Measurements from ENCODE around the gene SPNS2.

SPNS2 gene

GRCh38 chr17:4504188-4504587 is 5.5 kb downstream of the SPNS2 start:
- no peak for DNase-seq

- DNase-seq: no peak
Observed at GRCh38 chr17:4505187-4505586, 6.5 kb downstream of the SPNS2 start.

GRCh38 chr17:4506175-4506813 is 7.6 kb downstream of the SPNS2 start:
- no peak for DNase-seq

- DNase-seq: no peak
Observed at GRCh38 chr17:4506892-4507291, 8.2 kb downstream of the SPNS2 start.

GRCh38 chr17:4507361-4508111 is 8.9 kb downstream of the SPNS2 start:
- DNase-seq: no peak

GRCh38 chr17:4508207-4508606 is 9.5 kb downstream of the SPNS2 start:
- DNase-seq: no peak

- peak in 3 of 6 experiments; percentile 6 to 17 (median 14) for DNase-seq
Observed at GRCh38 chr17:4509401-4509800, 10.7 kb downstream of the SPNS2 start.

GRCh38 chr17:4509923-4510617 is 11.4 kb downstream of the SPNS2 start:
- no peak for DNase-seq

- no peak for DNase-seq
Observed at GRCh38 chr17:4510618-4510941, 11.9 kb downstream of the SPNS2 start.

- no peak for DNase-seq
Observed at GRCh38 chr17:4511199-4511932, 12.7 kb downstream of the SPNS2 start.

GRCh38 chr17:4512156-4513112 is 13.8 kb downstream of the SPNS2 start:
- DNase-seq: no peak

GRCh38 chr17:4513113-4514032 is 14.7 kb downstream of the SPNS2 start:
- DNase-seq: no peak

- no peak for DNase-seq
Observed at GRCh38 chr17:4514206-4514605, 15.5 kb downstream of the SPNS2 start.

- DNase-seq: no peak
Observed at GRCh38 chr17:4514779-4515178, 16.1 kb downstream of the SPNS2 start.

- no peak for DNase-seq
Observed at GRCh38 chr17:4515501-4515900, 16.8 kb downstream of the SPNS2 start.

GRCh38 chr17:4516735-4517134 is 18.1 kb downstream of the SPNS2 start:
- no peak for DNase-seq

- DNase-seq: no peak
Observed at GRCh38 chr17:4518901-4519300, 20.2 kb downstream of the SPNS2 start.

GRCh38 chr17:4519361-4519788 is 20.7 kb downstream of the SPNS2 start:
- no peak for DNase-seq

- no peak for DNase-seq
Observed at GRCh38 chr17:4520060-4520893, 21.6 kb downstream of the SPNS2 start.
